H9 (cell line): ENCODE results near the gene MAP3K12. TPM values are rescaled to one million over a fixed set of nuclear protein-coding genes. Genes with fewer than 3 reads are reported as not detected.
A peak's percentile ranks its signal among the peaks of the same experiment; 100 is the strongest.

Source experiments
- DNase-seq: peaks from one replicate; pipeline ENCODE4 v3.0.0-alpha.2; 2017
- H2AFZ ChIP-seq: one replicate; pipeline ENCODE4 v1.6.1; 2013; ENCODE audit warnings: mild to moderate bottlenecking, low read length, control low read depth, moderate library complexity
- H2AK5ac ChIP-seq: 2 replicates; pipeline ENCODE4 v1.6.1; 2013; ENCODE audit warnings: low read length, control low read depth, mixed read lengths; ENCODE audit not compliant: insufficient read length
- H2BK120ac ChIP-seq: one replicate; pipeline ENCODE4 v1.6.1; 2013; ENCODE audit warnings: low read depth, mild to moderate bottlenecking, low read length, control low read depth, inconsistent platforms; ENCODE audit not compliant: poor library complexity, severe bottlenecking
- H2BK12ac ChIP-seq: 2 replicates; pipeline ENCODE4 v1.6.1; 2013; ENCODE audit warnings: low read length, control low read depth, mixed read lengths, low read depth; ENCODE audit not compliant: insufficient read length
- H2BK15ac ChIP-seq: 2 replicates; pipeline ENCODE4 v1.6.1; 2013; ENCODE audit warnings: low read depth, low read length, control low read depth
- H2BK20ac ChIP-seq: one replicate; pipeline ENCODE4 v1.6.1; 2013; ENCODE audit warnings: low read depth, mild to moderate bottlenecking, low read length, control low read depth, inconsistent platforms; ENCODE audit not compliant: poor library complexity, severe bottlenecking
- H2BK5ac ChIP-seq: 2 replicates; pipeline ENCODE4 v1.6.1; 2013; ENCODE audit warnings: low read length, control low read depth, mixed read lengths; ENCODE audit not compliant: insufficient read length
- H3K14ac ChIP-seq: 2 replicates; pipeline ENCODE4 v1.6.1; 2013; ENCODE audit warnings: low read length, control low read depth; ENCODE audit not compliant: insufficient read depth
- H3K18ac ChIP-seq: 2 replicates; pipeline ENCODE4 v1.6.1; 2013; ENCODE audit warnings: low read depth, mild to moderate bottlenecking, mixed read lengths, low read length, control low read depth; ENCODE audit not compliant: insufficient read length
- H3K23ac ChIP-seq: 2 replicates; pipeline ENCODE4 v1.6.1; 2013; ENCODE audit warnings: low read length, control low read depth, mixed read lengths, low read depth; ENCODE audit not compliant: insufficient read length
- H3K23me2 ChIP-seq: 2 replicates; pipeline ENCODE4 v1.6.1; 2013; ENCODE audit warnings: low read depth, mild to moderate bottlenecking, mixed read lengths, low read length, control low read depth; ENCODE audit not compliant: insufficient read length, poor library complexity, severe bottlenecking
- H3K27ac ChIP-seq: 2 replicates; pipeline ENCODE4 v1.5.1; 2013; ENCODE audit warnings: low read length, control low read depth, mixed read lengths, low read depth; ENCODE audit not compliant: insufficient read length
- H3K27me3 ChIP-seq: 2 replicates; pipeline ENCODE4 v1.6.1; 2013; ENCODE audit warnings: low read length, control low read depth, inconsistent platforms; ENCODE audit not compliant: insufficient read depth
- H3K4ac ChIP-seq: 2 replicates; pipeline ENCODE4 v1.6.1; 2013; ENCODE audit warnings: low read depth, mild to moderate bottlenecking, control low read depth, inconsistent platforms, low read length, moderate library complexity
- H3K4me1 ChIP-seq: 2 replicates; pipeline ENCODE4 v1.6.1; 2013; ENCODE audit warnings: low read length, control low read depth, inconsistent platforms; ENCODE audit not compliant: insufficient read depth
- H3K4me2 ChIP-seq: 2 replicates; pipeline ENCODE4 v1.6.1; 2013; ENCODE audit warnings: low read length, control low read depth, mixed read lengths; ENCODE audit not compliant: insufficient read length, insufficient read depth
- H3K56ac ChIP-seq: 2 replicates; pipeline ENCODE4 v1.6.1; 2013; ENCODE audit warnings: low read depth, mild to moderate bottlenecking, mixed read lengths, low read length, control low read depth; ENCODE audit not compliant: insufficient read length
- H3K79me1 ChIP-seq: 2 replicates; pipeline ENCODE4 v1.6.1; 2013; ENCODE audit warnings: low read depth, mild to moderate bottlenecking, moderate library complexity, low read length, control low read depth, inconsistent platforms; ENCODE audit not compliant: insufficient read depth, poor library complexity, severe bottlenecking
- H3K79me2 ChIP-seq: 2 replicates; pipeline ENCODE4 v1.6.1; 2013; ENCODE audit warnings: low read length, control low read depth, inconsistent platforms; ENCODE audit not compliant: insufficient read depth
- H3K9ac ChIP-seq: 2 replicates; pipeline ENCODE4 v1.6.1; 2013; ENCODE audit warnings: low read length, control low read depth, mixed read lengths; ENCODE audit not compliant: insufficient read length; ENCODE audit errors: extremely low read depth
- H3K9me3 ChIP-seq: one replicate; pipeline ENCODE4 v1.6.1; 2013; ENCODE audit warnings: low read depth, low read length, inconsistent platforms; ENCODE audit not compliant: control insufficient read depth
- H3T11ph ChIP-seq: one replicate; pipeline ENCODE4 v1.6.1; 2013; ENCODE audit warnings: mild to moderate bottlenecking, low read length, control low read depth, inconsistent platforms
- H4K20me1 ChIP-seq: one replicate; pipeline ENCODE4 v1.6.1; 2013; ENCODE audit not compliant: control insufficient read depth, insufficient read length, insufficient read depth
- H4K5ac ChIP-seq: 2 replicates; pipeline ENCODE4 v1.6.1; 2013; ENCODE audit warnings: low read depth, mild to moderate bottlenecking, mixed read lengths, low read length, control low read depth; ENCODE audit not compliant: insufficient read length
- H4K8ac ChIP-seq: replicated peaks from 2 replicates; pipeline ENCODE4 v1.6.1; 2013; ENCODE audit warnings: low read length, control low read depth, mixed read lengths, low read depth; ENCODE audit not compliant: insufficient read length
- H4K91ac ChIP-seq: 2 replicates; pipeline ENCODE4 v1.6.1; 2013; ENCODE audit warnings: low read depth, mild to moderate bottlenecking, moderate library complexity, mixed read lengths, low read length, control low read depth; ENCODE audit not compliant: insufficient read length
- H3K27ac Mint-ChIP-seq, 3 experiments: 2 replicates in 2 of 3; 3 replicates in 1 of 3; pipeline ENCODE4 v1.8.0; 2020 to 2021; ENCODE audit warnings: mixed read lengths in 3 of 3, mild to moderate bottlenecking in 1 of 3, moderate library complexity in 1 of 3
- H3K27me3 Mint-ChIP-seq: 2 replicates; pipeline ENCODE4 v1.8.0; 2021; ENCODE audit warnings: low read depth, mild to moderate bottlenecking, moderate library complexity, mixed read lengths
- H3K36me3 Mint-ChIP-seq, 3 experiments: 2 replicates in 2 of 3; 3 replicates in 1 of 3; pipeline ENCODE4 v1.8.0; 2020 to 2021; ENCODE audit warnings: low read depth in 3 of 3, mixed read lengths in 3 of 3; ENCODE audit not compliant: insufficient read depth in 1 of 3
- H3K4me1 Mint-ChIP-seq, 2 experiments: 2 replicates each; pipeline ENCODE4 v1.8.0; 2020; ENCODE audit warnings: mixed read lengths in 2 of 2
- H3K4me3 Mint-ChIP-seq, 2 experiments: 2 replicates in 1 of 2; 3 replicates in 1 of 2; pipeline ENCODE4 v1.8.0; 2020 to 2021; ENCODE audit warnings: mild to moderate bottlenecking in 2 of 2, mixed read lengths in 2 of 2, moderate library complexity in 1 of 2
- H3K9me3 Mint-ChIP-seq, 2 experiments: 2 replicates in 1 of 2; 3 replicates in 1 of 2; pipeline ENCODE4 v1.8.0; 2020; ENCODE audit warnings: mild to moderate bottlenecking in 2 of 2, mixed read lengths in 2 of 2, moderate library complexity in 1 of 2
- CTCF ChIP-seq: fragments of 200-600 bp; sonication (generic); conservative IDR thresholded peaks from 3 replicates; pipeline ENCODE4 v1.8.0; 2021; ENCODE audit warnings: antibody characterized with exemption, mild to moderate bottlenecking
- WGBS: extraction: QIAGEN DNeasy Blood & Tissue Kit; methylation state at CpG from one replicate; pipeline ENCODE4 v1.1.7; 2013; ENCODE audit warnings: missing lambda C conversion rate, low lambda C conversion rate, mixed read lengths; ENCODE audit not compliant: insufficient read length; ENCODE audit errors: extremely low coverage; 5-methylcytosine and 5-hydroxymethylcytosine counted together
- total RNA-seq: library from RNA; stranded (reverse); gene quantifications from 2 replicates; pipeline ENCODE4 v1.2.1, GENCODE V29; 2021

The MAP3K12 gene
- total RNA-seq, 1 experiment from 2014 or later, result 22.3 TPM

GRCh38 chr12:53472056-53472582, 27.1 kb downstream of the MAP3K12 start:
- Mint-ChIP-seq H3K27ac (peak overlapping the region in 2 of 3 experiments; percentile 44 to 56; a peak in 2 of 7 replicates), H3K4me1 (peaks cover 32 to 44% of the 10 kb centered on the region in 2 experiments), H3K27me3 (no peaks in the 10 kb centered on the region), H3K4me3 (no peak overlapping the region), H3K9me3 (no peaks in the 10 kb centered on the region; a peak in 1 of 5 replicates), H3K36me3 (peaks cover 76 to 99% (median 93%) of the 10 kb centered on the region in 3 experiments)
- Histone ChIP-seq H3K14ac (no peak overlapping the region), H2BK12ac (no peak overlapping the region), H3K56ac (no peak overlapping the region), H3K9me3 (no peaks in the 10 kb centered on the region), H3K79me1 (peaks cover 12% of the 10 kb centered on the region), H3K79me2 (no peaks in the 10 kb centered on the region; the same call in 1 of the 2 replicates), H3K4me2 (no peak overlapping the region), H3K23me2 (no peaks in the 10 kb centered on the region), H4K5ac (no peak overlapping the region), H3K27me3 (no peaks in the 10 kb centered on the region), H3K9ac (no peak overlapping the region), H3K23ac (no peak overlapping the region), H3K27ac (no peak overlapping the region), H2BK5ac (no peak overlapping the region), H4K20me1 (no peaks in the 10 kb centered on the region), H2AK5ac (no peak overlapping the region), H3K4ac (no peak overlapping the region), H2BK20ac (no peak overlapping the region), H2AFZ (no peak overlapping the region), H2BK15ac (no peak overlapping the region), H4K8ac (no peak overlapping the region), H3T11ph (no peak overlapping the region), H2BK120ac (no peak overlapping the region), H3K18ac (no peak overlapping the region), H3K4me1 (no peaks in the 10 kb centered on the region), H4K91ac (no peak overlapping the region)
- no peak for DNase-seq
- whole genome bisulfite sequencing, result no CpG with 5 or more reads among the region's 1 CpG
- TF ChIP-seq CTCF, result no peak
